GM12872 (cell line): ENCODE data around the gene SCFD2.

Experiments used
- TF ChIP-seq, protein P1 (sequence below): IDR thresholded peaks from 3 replicates; pipeline ENCODE4 v1.5.1; 2011; ENCODE audit warnings: low read depth, mild to moderate bottlenecking, low read length, moderate library complexity; ENCODE audit not compliant: insufficient read depth

SCFD2 gene

DNA sequence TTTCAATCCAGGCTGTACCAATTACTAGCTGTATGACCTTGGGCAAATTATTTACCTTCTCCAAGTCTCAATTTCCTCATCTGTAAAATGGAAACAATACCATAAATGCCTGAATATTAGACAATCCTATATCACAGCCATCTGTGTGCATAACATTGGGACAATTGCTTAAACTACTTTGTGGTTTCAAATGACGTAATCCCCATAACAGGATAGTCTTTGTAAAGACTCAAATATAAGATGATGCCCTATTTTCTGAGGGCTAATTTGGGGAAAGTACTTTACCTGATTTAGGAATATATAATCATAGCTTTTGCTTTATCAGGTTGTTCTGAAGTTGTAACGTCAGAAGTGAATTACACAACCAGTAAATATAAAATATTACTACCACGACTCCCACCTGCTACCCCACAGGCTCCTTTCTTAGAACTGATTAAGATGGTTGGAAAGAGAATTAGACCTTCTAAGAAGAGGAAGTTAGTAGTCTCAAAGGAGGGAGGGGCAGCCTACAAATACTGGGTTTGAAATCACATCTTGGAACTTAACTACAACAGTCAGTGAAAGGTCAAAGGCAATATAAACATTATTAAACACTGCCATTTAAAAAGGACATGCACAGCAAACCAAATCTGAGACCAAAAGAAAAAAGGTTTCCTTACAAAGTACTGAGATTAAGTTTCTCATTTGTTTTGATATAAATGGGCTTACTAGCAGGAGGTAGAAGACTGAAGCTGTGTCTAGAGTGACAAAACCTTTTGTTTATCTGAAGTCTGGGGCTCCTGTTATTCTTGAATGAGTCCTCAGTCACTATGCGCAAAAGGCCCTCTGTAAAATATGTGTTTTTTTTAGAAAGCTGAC lies 215.0 kb downstream of the SCFD2 start:
- TF ChIP-seq, protein P1, sequence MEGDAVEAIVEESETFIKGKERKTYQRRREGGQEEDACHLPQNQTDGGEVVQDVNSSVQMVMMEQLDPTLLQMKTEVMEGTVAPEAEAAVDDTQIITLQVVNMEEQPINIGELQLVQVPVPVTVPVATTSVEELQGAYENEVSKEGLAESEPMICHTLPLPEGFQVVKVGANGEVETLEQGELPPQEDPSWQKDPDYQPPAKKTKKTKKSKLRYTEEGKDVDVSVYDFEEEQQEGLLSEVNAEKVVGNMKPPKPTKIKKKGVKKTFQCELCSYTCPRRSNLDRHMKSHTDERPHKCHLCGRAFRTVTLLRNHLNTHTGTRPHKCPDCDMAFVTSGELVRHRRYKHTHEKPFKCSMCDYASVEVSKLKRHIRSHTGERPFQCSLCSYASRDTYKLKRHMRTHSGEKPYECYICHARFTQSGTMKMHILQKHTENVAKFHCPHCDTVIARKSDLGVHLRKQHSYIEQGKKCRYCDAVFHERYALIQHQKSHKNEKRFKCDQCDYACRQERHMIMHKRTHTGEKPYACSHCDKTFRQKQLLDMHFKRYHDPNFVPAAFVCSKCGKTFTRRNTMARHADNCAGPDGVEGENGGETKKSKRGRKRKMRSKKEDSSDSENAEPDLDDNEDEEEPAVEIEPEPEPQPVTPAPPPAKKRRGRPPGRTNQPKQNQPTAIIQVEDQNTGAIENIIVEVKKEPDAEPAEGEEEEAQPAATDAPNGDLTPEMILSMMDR: no peak

DNA sequence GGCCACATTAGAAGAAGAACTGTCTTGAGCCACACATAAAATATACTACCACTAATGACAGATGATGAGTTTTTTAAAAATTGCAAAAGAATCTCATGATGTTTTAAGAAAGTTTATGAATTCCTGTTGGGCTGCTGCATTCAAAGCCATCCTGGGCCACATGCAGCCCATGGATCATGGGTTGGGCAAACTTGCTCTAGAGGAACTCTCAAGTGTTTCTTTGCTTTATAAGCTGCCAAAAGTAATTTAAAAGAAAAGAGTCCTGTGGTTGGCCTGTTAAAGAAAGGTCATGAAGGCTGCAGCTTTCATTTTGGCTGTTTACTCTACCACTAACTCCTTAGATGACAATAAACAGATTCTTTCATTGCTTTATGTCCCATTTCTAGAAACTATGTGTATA lies 218.2 kb downstream of the SCFD2 start:
- TF ChIP-seq, protein P1: no peak

DNA sequence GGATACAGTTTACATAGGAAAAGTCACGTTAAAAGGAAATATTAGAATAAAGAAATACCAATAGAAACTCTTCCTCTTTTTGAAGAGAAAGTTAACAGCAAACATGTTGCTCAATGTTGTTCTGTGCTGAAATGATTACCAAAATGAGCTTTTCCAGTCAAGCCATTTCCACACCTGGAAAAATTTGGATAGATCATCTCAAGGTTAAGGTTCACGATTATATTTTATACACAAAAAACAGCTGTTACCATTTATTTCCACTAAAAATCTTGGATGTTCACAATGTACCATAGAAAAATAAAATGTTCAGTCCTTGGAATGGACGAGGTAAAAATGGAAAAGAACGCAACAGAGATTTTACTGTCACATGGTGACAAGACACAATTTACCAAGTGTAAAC lies 218.7 kb downstream of the SCFD2 start:
- TF ChIP-seq, protein P1: no peak

DNA sequence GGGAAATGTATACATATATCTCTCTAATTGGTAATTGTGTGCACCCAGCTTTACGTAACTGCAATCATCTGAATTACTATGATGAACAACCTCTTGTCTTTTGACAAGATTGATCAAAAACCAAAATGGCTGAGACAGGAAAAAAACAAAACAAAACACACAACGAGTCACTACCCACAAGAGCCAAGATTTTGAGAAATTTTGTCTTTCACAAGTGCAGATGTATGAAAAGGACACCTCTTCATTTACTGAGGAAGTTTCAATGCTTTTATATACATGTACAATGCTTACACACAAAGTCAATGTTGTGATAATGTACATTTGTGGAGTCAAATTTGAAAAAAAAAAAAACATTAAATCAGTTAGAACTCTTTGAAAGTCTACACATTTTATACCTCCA lies 224.6 kb downstream of the SCFD2 start:
- TF ChIP-seq, protein P1: no peak

DNA sequence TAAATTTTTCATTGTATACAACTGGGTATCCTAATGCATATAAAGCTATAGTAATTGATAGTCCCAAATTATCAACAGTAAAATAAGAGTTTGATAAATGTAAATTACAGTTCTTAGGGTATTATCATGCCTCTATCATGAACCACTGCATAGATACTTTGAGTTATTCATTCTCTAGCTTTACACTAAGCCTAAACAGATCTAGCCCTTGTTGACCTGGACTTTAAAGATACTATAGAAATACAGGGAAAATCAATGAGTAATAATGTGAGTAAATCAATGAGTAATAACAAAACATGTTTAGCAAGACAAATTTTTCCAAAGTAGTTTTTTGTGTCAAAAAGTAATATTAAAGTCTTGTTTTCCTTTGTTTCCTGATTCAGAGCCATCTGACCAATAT lies 228.4 kb downstream of the SCFD2 start:
- TF ChIP-seq, protein P1: no peak

DNA sequence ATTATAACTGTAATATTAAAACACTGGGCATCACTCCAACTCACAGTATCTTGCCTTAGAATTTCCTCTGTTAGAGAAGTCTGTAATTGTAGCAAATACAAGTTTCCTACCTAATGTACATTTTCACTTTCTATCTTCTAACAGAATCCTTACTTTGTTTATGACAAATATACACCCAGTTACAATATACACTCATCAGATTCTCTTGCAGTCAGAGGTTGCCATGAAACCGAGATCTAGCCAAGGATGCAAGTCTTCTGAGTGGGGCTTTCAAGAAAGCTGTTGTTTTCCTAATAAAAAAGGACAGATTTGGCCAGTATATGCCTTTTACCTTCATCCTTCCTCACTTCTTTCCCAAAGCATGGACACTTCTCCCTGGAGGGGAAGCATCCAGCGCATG lies 228.9 kb downstream of the SCFD2 start:
- TF ChIP-seq, protein P1: no peak

DNA sequence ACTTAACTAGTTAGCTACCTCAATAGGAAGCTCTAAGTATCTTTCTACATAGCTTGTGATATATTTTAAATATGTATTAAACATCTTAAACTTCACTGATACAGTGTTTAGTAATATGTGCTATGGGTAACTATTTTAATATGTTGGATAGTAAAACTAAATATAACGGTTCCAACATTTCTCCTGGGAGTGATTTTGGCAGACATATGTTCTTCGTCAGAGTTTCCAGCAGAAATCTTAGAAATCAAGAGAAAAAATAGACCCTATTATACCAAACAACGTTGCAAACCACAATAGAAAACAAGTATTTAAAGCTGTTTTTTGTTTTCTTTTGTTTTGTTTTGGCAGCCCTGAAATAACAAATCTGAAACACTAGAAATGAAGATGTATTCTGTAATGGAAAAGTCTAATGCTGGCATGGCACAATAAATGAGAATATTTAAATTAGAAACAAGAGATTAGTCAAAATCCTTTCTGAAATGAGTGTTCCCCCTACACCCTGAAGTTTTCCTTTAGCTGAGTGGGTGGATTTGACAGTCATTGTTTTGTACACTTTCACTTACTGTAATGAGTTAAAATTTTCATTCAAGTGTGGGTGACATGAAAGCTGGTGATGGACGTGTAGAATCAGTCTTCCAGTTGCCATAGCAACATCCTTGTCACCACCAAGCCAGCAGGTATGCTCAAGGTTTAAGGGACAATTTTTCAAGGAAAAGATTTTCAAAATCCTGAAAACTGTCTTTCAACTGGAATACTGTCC lies 233.5 kb downstream of the SCFD2 start:
- TF ChIP-seq, protein P1: no peak
